ENCODE results near the gene PNPLA2.

- TF ChIP-seq, protein P1, sequence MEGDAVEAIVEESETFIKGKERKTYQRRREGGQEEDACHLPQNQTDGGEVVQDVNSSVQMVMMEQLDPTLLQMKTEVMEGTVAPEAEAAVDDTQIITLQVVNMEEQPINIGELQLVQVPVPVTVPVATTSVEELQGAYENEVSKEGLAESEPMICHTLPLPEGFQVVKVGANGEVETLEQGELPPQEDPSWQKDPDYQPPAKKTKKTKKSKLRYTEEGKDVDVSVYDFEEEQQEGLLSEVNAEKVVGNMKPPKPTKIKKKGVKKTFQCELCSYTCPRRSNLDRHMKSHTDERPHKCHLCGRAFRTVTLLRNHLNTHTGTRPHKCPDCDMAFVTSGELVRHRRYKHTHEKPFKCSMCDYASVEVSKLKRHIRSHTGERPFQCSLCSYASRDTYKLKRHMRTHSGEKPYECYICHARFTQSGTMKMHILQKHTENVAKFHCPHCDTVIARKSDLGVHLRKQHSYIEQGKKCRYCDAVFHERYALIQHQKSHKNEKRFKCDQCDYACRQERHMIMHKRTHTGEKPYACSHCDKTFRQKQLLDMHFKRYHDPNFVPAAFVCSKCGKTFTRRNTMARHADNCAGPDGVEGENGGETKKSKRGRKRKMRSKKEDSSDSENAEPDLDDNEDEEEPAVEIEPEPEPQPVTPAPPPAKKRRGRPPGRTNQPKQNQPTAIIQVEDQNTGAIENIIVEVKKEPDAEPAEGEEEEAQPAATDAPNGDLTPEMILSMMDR (IDR thresholded peaks at IDR 0.05), result no peak
- no peak for TF ChIP-seq POLR2A (IDR thresholded peaks at IDR 0.05)
Observed at GRCh38 chr11:871472-871871, 52.8 kb downstream of the PNPLA2 start.

Data from uterus (tissue), 2 donors.